VCaP (cell line): Measurements from ENCODE around the gene DIS3L2.

Experiments
- H3K27ac ChIP-seq: fragments of 450-650 bp; 2 replicates; pipeline ENCODE4 v1.5.1; 2017
- TF ChIP-seq, protein P1 (sequence below): fragments of 450-650 bp; conservative IDR thresholded peaks from 2 replicates; pipeline ENCODE4 v1.5.1; 2017; ENCODE audit warnings: mild to moderate bottlenecking, moderate library complexity

The DIS3L2 gene

DNA sequence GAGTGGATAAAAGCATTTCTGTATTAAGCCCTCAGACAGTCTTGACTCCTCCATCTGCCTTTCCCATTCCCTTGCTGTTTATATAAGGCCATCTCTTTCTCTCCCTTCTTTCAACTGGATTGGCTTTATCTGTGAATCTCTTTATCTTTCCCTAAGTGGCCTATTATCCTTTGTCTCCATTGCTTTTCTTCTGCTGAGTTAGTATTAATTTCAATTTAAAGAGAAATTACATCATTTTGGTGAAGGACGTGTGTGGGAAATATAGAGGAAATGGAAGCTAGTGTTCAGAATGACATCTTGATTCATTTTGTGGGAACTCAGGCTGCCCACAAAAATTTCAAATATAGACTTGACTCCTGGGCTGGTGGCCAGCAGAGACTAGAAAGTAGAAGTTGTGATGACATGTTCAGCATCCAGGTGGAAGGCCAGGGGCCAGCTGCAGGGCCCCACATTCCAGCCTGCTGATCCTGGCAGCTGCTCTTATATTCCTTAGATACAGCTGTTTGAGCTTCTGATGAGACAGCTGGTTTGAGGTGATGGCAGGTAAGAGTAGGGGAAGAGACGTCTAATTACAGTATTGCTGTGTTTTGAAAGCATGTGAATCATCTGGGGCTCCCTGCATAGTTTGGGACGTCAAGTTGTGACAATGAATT, 52.3 kb downstream of the DIS3L2 start:
- no peak overlapping the region for H3K27ac ChIP-seq
- TF ChIP-seq, protein P1, sequence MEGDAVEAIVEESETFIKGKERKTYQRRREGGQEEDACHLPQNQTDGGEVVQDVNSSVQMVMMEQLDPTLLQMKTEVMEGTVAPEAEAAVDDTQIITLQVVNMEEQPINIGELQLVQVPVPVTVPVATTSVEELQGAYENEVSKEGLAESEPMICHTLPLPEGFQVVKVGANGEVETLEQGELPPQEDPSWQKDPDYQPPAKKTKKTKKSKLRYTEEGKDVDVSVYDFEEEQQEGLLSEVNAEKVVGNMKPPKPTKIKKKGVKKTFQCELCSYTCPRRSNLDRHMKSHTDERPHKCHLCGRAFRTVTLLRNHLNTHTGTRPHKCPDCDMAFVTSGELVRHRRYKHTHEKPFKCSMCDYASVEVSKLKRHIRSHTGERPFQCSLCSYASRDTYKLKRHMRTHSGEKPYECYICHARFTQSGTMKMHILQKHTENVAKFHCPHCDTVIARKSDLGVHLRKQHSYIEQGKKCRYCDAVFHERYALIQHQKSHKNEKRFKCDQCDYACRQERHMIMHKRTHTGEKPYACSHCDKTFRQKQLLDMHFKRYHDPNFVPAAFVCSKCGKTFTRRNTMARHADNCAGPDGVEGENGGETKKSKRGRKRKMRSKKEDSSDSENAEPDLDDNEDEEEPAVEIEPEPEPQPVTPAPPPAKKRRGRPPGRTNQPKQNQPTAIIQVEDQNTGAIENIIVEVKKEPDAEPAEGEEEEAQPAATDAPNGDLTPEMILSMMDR = no peak

GRCh38 chr2:232014681-232015080, 53.2 kb downstream of the DIS3L2 start:
- TF ChIP-seq, protein P1 = no peak

DNA sequence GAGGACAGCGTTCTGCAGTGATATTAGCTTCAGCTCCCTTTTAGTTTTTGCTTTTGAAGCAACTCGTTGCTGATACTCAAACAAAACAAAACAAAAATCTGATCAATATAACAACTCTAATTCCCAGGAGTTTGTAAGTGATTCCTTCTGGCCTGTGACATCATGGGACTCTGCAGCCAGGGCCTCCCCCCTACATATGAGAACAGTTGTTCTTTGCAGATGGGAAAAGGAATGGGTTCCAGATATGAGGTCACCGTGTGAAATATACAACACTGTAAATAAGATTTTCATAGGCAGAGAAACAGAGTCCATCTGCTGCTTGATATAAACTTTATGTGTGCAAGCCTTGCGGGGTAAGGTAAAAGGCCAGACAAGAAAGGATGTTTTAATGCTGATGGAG, 56.7 kb downstream of the DIS3L2 start:
- TF ChIP-seq, protein P1 = no peak

More at GRCh38 chr2:232014681-232015080, 53.2 kb downstream of the DIS3L2 start:
- H3K27ac ChIP-seq = no peak overlapping the region

DNA sequence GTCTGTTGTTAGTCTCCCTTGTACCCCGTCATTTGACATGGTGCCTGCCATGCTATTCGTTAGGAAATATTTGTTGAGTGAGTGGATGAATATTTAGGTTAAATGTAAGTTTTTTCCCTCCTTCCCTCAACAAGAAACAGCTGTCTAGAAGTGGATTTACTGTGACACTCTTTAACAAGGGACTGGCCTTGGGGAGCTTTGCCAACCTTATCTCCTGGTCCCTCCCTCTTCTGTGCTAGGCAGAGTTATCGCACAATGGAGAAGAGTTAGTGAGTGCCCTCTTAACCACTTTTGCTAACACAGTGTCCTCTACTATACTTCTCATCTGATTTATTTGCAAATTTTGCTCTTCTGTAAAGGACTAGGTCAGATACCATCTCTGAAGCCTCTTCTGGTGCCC, 61.2 kb downstream of the DIS3L2 start:
- no peak overlapping the region for H3K27ac ChIP-seq
- TF ChIP-seq, protein P1 = no peak

More for the DNA sequence above, 56.7 kb downstream of the DIS3L2 start:
- no peak overlapping the region for H3K27ac ChIP-seq

DNA sequence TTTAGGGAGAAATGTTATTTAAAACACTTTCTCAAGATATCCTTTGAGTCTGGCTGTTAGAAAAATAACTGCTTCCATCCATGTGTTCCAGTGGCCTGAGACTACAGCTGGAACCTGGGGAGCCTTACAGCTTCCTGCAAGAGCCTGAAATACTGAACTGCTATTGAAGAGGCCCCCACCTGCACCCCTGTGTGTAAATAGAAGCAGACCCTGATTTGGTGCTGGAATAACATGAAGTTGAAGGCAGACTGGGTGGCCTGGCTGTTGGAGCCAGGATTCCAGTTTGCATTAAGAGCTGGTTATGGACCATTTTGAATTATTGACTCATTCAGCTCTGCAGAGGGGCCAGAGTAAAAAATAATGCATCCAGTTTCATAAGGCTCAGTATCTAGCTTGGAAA, 61.9 kb downstream of the DIS3L2 start:
- no peak overlapping the region for H3K27ac ChIP-seq
- TF ChIP-seq, protein P1 = no peak

DNA sequence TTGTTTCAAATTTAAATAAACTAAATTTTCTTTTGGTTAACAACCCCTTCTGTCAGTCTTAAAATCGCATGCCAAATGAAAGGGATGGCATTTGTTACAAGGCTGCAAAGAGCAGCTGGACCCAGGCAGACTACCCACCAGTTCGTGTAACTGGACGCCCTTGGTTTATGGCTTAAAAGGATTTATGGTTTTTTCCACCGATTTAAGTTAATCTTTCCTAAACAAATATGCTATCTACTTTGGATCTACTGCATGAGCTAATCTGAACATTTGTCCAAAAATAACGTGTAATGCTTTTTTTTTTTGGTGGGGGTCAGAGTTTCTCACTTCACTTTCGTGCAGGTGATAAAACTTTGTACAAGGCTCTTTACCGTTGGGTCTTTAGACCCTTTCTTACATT, 62.9 kb downstream of the DIS3L2 start:
- TF ChIP-seq, protein P1 = no peak
- no peak overlapping the region for H3K27ac ChIP-seq

- no peak overlapping the region for H3K27ac ChIP-seq
- TF ChIP-seq, protein P1 = no peak
Observed at GRCh38 chr2:232026910-232027309, 65.4 kb downstream of the DIS3L2 start.
